HG02763 (cell line): ENCODE results near the gene FBLN1.

Experiments
- ATAC-seq: cut with Tn5 transposase; IDR thresholded peaks from one replicate; pipeline ENCODE4 v1.9.1; 2021; ENCODE audit warnings: mild to moderate bottlenecking, moderate library complexity; ENCODE audit not compliant: unreplicated experiment

Gene FBLN1

DNA sequence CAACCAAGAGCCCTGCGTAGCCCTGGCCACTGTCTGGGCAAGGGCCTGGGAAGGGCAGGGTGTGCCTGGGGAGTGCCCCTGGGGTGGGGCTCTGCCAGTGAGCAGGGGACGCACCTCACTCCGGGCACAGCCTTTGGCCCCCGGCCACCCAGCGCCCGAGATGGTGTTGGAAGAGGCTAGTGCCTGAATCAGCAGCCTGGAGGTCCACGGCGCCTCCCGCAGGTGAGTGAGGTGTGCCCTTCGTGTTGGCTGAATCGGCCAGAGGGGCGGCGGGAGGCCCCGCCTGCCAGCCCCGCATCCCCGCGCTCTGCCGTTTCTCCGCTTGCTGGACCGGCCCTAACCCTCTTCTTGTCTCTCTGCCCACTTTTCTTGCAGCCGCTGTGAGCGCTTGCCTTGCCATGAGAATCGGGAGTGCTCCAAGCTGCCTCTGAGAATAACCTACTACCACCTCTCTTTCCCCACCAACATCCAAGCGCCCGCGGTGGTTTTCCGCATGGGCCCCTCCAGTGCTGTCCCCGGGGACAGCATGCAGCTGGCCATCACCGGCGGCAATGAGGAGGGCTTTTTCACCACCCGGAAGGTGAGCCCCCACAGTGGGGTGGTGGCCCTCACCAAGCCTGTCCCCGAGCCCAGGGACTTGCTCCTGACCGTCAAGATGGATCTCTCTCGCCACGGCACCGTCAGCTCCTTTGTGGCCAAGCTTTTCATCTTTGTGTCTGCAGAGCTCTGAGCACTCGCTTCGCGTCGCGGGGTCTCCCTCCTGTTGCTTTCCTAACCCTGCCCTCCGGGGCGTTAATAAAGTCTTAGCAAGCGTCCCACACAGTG lies 60.1 kb downstream of the FBLN1 start:
- ATAC-seq = no peak

- ATAC-seq = no peak
Observed at GRCh38 chr22:45563362-45564040, 60.8 kb downstream of the FBLN1 start.

GRCh38 chr22:45564349-45565030 lies 61.8 kb downstream of the FBLN1 start:
- ATAC-seq = no peak

DNA sequence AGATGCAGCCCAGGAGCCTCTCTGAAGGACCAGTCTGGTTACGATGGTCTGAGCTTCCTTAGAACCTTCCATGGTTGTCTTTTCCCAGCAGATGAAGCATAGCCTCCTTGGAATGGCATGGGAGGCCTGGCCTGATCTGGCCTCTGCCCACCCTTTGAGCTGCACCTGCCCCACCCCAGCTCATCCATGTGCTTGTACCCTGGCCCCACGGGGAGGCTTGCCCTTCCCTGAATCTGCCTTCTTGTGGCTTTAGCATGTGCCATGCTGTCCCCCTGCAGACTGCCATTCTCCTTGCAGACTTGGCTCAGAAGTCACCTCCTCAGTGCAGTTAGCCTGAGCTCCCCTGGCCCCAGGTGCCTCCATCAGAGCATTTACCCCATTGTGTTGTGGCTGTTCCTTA lies 62.5 kb downstream of the FBLN1 start:
- ATAC-seq = no peak

- no peak for ATAC-seq
Observed at GRCh38 chr22:45565973-45566372, 63.3 kb downstream of the FBLN1 start.

DNA sequence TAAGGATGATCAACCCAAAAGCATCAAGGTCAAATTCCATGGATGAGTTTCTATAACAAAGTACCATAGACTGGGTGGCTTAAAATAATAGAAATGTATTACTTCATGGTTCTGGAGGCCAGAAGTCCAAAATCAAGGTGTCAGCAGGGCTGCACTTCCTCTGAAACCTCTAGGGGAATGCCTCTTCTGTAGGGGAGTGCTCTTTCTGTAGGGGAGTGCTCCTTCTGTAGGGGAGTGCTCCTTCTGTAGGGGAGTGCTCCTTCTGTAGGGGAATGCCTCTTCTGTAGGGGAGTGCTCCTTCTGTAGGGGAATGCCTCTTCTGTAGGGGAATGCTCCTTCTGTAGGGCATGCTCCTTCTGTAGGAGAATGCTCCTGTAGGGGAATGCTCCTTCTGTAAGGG lies 65.5 kb downstream of the FBLN1 start:
- no peak for ATAC-seq

GRCh38 chr22:45571089-45571488 lies 68.4 kb downstream of the FBLN1 start:
- ATAC-seq = no peak

DNA sequence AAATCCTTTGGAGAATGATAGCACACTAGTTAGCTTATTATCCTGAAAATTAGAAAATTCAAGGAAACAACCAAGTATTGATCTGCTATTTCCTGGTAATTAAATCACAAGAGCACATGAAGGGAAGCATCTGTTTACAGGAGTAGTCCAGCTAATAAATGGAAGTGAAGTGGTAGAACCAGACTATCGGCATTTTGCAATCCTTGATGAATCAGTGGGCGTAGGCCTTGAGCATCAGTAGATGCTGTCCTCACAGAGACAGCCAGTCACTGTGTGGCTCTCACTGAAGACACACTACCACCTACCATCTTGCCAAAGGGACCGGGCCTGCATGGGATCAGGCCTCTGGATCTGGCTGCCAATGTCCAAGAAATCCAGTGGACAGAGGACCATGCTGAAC lies 69.8 kb downstream of the FBLN1 start:
- no peak for ATAC-seq

GRCh38 chr22:45574069-45574703 lies 71.5 kb downstream of the FBLN1 start:
- no peak for ATAC-seq

DNA sequence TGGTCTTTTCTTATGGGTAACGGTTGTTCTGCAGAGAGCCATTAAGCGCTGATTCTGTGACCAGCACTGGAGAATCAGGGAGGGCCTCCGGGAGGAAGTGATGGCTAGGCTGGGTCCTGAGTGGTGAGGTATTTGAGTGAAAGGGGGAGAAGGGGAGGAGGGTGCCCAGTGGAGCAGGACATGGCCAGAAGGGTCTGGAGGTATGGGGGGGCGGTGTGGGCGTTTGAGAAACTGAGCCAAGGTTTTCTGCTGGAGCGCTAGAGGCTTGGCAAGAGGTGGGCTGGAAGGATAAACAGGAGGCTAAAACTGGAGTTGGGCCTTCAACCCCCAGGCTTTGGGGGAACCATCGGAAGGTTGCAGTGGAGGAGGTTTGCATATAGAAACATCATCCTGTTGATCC lies 72.5 kb downstream of the FBLN1 start:
- ATAC-seq = no peak

DNA sequence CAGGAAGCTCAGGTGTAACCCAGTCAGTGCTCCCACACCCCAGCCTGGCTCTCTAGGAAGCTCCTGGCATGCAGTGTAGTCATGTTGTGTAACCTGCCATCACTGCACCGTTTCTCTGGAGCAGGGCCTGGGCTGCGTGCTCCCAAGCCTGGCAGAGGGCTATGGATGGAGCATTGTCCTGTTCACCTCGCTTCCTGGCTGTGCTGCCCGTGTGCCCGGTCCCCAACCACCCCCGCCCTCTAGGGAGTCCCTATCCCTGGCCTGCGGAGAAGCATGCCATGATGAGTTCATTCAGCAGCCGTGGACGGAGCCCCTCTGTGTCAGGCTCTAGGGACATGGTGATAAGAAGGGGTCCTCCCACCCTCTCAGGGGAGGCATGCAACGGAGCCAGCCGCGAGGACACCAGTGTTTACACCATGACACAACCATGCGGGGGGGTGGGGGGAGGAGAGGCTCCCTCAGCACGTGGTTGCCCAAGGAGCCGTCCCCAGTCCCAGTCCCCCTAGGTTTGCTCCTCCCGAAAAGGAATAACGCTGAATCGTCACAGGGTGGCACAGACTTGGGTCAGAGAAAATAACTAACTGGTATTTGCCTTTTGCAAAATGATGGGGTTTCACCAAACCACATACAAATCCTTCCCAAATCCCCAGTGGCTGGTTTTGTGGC lies 73.1 kb downstream of the FBLN1 start:
- no peak for ATAC-seq

GRCh38 chr22:45576273-45576625 lies 73.6 kb downstream of the FBLN1 start:
- ATAC-seq = no peak

DNA sequence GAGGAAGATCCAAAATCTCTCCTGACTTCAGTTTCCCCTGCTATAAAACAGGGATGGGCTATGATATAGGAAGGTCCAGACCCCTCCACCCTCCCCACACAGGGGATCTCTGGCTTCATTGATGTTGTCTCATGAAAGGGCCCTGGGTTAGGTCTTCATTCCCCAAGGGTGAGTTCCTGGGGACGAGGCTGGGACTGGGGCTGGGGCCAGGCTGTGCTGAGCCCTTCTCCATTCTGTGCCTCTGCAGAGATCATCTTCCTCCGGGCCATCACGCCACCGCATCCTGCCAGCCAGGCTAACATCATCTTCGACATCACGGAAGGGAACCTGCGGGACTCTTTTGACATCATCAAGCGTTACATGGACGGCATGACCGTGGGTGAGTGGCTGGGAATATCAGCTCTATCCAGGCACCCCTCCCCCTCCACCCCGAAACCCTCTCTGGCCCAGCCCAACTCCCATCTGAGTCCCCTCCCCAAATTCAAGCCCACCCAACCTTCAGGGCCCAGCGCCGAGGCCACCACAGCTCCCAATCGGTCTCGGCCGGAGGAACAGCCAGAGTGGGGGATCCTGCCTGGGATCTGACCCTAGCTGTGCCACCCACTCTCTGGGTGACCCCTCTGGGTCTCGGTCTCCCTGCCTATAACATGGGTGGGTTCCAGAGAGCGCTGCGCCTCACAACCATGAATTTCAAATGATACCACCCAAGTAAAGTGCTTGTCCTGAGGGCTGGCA lies 74.2 kb downstream of the FBLN1 start:
- no peak for ATAC-seq

- no peak for ATAC-seq
Observed at GRCh38 chr22:45577746-45578523, 75.3 kb downstream of the FBLN1 start.

- ATAC-seq = no peak
Observed at GRCh38 chr22:45578524-45579147, 76.0 kb downstream of the FBLN1 start.

DNA sequence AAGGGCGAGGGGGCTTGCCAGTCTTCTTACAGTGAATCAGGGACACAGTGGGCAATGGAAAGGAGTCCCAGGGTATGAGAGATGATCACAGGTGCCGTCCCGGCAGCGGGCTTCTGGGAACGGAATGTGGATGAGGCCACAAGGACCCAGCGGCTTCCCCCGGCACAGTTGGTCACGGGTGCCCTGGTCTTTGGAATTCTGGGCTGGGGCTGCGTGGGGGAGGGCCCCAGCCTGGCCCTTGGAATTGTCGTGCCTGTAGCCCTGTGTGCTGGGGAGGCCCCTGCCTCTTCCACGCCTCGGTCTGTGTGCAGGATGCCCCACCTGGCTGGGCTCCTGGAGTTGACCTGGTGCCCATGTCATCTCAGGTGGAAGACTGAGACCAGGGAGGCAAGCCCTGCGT lies 76.6 kb downstream of the FBLN1 start:
- ATAC-seq = no peak

DNA sequence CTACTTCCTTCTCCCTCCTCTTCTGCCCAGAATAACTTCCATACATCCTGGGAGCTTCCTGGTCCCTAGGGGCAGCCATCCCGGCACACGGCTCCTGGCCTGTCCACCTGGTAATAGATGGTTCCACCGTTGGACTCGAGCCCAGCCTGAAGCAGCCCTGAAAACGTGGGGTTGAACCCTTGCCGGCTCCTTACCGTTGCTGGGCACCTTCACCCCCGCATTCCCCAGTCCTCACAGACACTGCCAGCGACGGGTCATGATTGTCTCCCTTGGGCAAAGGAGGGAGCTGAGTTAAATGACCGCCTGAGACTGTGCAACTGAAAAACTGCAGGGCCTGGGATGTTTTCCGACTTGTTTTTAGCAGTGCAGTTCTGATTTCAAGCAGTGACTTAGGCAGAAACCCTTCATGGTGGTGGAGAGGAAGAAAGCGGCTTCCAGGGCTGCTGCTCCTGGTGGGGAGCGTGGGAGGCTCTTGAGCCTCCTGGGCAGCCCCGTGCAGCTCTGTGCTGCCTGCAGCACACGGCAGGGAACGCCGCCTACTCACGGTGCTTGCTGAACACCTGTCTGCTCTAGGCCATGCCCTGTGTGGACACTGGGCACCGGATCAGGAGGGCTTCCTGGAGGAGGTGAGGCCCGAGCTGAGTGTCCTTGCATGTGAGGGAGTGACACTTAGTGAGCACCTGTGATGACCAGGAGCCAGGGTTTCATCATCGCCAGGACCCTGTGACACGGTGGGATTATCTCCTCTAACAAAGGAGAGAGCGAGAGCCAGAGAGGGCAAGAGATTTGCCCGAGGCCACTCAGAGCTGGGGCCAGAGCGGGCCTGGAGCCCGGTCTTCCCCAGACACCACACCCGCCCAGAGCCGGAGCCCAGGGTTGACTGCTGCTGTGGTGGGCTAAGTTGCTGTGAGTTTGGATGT lies 77.4 kb downstream of the FBLN1 start:
- no peak for ATAC-seq
